RCC 7860 (cell line): ENCODE data around the gene C1orf185.
"Not testable (repeated sequence)": the region's sequence is repeated elsewhere in the genome, so short reads cannot be mapped to it uniquely, and the experiment has no call there.

Experiments used
- DNase-seq: peaks from one replicate; pipeline ENCODE4 v3.0.0-alpha.2; 2015; ENCODE audit warnings: low spot score
- FAIRE-seq: peaks from 2 replicates; lab custom pipeline; 2012; peaks lifted over from hg19 to GRCh38; lab: Jason Lieb, UNC

Gene C1orf185

GRCh38 chr1:51101976-51102375 lies at the start of gene C1orf185:
Gene C1orf185, plus strand, starts transcription at chr1:51102228. Its CDS starts 6 bp downstream, at chr1:51102234.
- DNase-seq (no peak), FAIRE-seq (no peak)

GRCh38 chr1:51058858-51059257 lies 43.2 kb upstream of the C1orf185 start:
- DNase-seq (no peak), FAIRE-seq (no peak)

GRCh38 chr1:51061231-51061918 lies 40.7 kb upstream of the C1orf185 start:
- no peak for FAIRE-seq
- DNase-seq = no peak

GRCh38 chr1:51063121-51063520 lies 38.9 kb upstream of the C1orf185 start:
- FAIRE-seq (peak; percentile 96), DNase-seq (peak; percentile 97)

- no peak for DNase-seq
- FAIRE-seq = no peak
Measured at GRCh38 chr1:51070011-51070410, 32.0 kb upstream of the C1orf185 start.

- DNase-seq (peak; percentile 75), FAIRE-seq (peak; percentile 84)
Measured at GRCh38 chr1:51070640-51071039, 31.4 kb upstream of the C1orf185 start.

GRCh38 chr1:51071291-51072042 lies 30.6 kb upstream of the C1orf185 start:
- DNase-seq (no peak), FAIRE-seq (no peak)

- no peak for FAIRE-seq
- DNase-seq = no peak
Measured at GRCh38 chr1:51072043-51072439, 30.0 kb upstream of the C1orf185 start.

GRCh38 chr1:51072651-51073050 lies 29.4 kb upstream of the C1orf185 start:
- no peak for FAIRE-seq

GRCh38 chr1:51073456-51073855 lies 28.6 kb upstream of the C1orf185 start:
- DNase-seq (no peak), FAIRE-seq (no peak)

More at GRCh38 chr1:51072651-51073050, 29.4 kb upstream of the C1orf185 start:
- DNase-seq = no peak

GRCh38 chr1:51086496-51087271 lies 15.3 kb upstream of the C1orf185 start:
- no peak for DNase-seq
- FAIRE-seq = no peak

- FAIRE-seq (no peak), DNase-seq (no peak)
Measured at GRCh38 chr1:51088474-51088873, 13.6 kb upstream of the C1orf185 start.

- DNase-seq (no peak), FAIRE-seq (no peak)
Measured at GRCh38 chr1:51093581-51093980, 8.4 kb upstream of the C1orf185 start.

GRCh38 chr1:51097171-51097570 lies 4.9 kb upstream of the C1orf185 start:
- no peak for FAIRE-seq
- no peak for DNase-seq

GRCh38 chr1:51100264-51100880 lies 1.7 kb upstream of the C1orf185 start:
- DNase-seq = no peak
- no peak for FAIRE-seq

- FAIRE-seq (no peak), DNase-seq (no peak)
Measured at GRCh38 chr1:51114137-51114536, 12.1 kb downstream of the C1orf185 start.

- no peak for FAIRE-seq
Measured at GRCh38 chr1:51115714-51116404, 13.8 kb downstream of the C1orf185 start.

GRCh38 chr1:51119331-51119730 lies 17.3 kb downstream of the C1orf185 start:
- DNase-seq = no peak

More at GRCh38 chr1:51115714-51116404, 13.8 kb downstream of the C1orf185 start:
- DNase-seq = no peak

GRCh38 chr1:51120629-51121028 lies 18.6 kb downstream of the C1orf185 start:
- DNase-seq (no peak), FAIRE-seq (no peak)

More at GRCh38 chr1:51119331-51119730, 17.3 kb downstream of the C1orf185 start:
- FAIRE-seq = no peak

GRCh38 chr1:51127152-51127551 lies 25.1 kb downstream of the C1orf185 start:
- DNase-seq, FAIRE-seq: not testable (repeated sequence)
